Measurements from ENCODE around the gene WIPF1.

The WIPF1 gene

GRCh38 chr2:174516501-174517378 lies 80.9 kb downstream of the WIPF1 start:
- DNase-seq: no peak
- no peak overlapping the region for H2BK15ac ChIP-seq (ENCODE audit: low read depth, poor library complexity, severe bottlenecking)
- H4K8ac ChIP-seq (ENCODE audit: low read length): no peak overlapping the region
- H3K4me1 ChIP-seq (ENCODE audit: control insufficient read depth, insufficient read depth, low read depth, low read length): no peaks in the 10 kb centered on the region
- no peaks in the 10 kb centered on the region for H3K79me1 ChIP-seq (replicated peaks; ENCODE audit: low read length, poor library complexity, severe bottlenecking)
- H3K4me2 ChIP-seq (ENCODE audit: low read length, poor library complexity, severe bottlenecking): no peak overlapping the region
- H2BK5ac ChIP-seq (ENCODE audit: low read depth, low read length, poor library complexity, severe bottlenecking): no peak overlapping the region
- H3K27me3 ChIP-seq (ENCODE audit: control insufficient read depth in 1 of 2, insufficient read depth in 1 of 2, low read length in 2 of 2): peaks cover 7 to 21% of the 10 kb centered on the region in 2 experiments
- no peak overlapping the region for H2AK5ac ChIP-seq (ENCODE audit: low read length, severe bottlenecking)
- H3K9ac ChIP-seq (ENCODE audit: low read length): no peak overlapping the region
- 85% methylated on average over 5 of the region's 5 CpGs for WGBS
- H3K27ac ChIP-seq (ENCODE audit: low read length, poor library complexity, severe bottlenecking): no peak overlapping the region
- no peak overlapping the region for H2BK12ac ChIP-seq (ENCODE audit: low read length in 2 of 2)
- no peak overlapping the region for H3K4me3 ChIP-seq (ENCODE audit: insufficient read depth in 1 of 2, low read depth in 1 of 2, low read length in 2 of 2)
- H3K18ac ChIP-seq (ENCODE audit: low read depth in 1 of 2, low read length in 2 of 2): no peak overlapping the region
- H3K36me3 ChIP-seq (ENCODE audit: control insufficient read depth in 1 of 2, insufficient read depth in 2 of 2, low read depth in 1 of 2, low read length in 2 of 2): no peaks in the 10 kb centered on the region
- no peak overlapping the region for H2AFZ ChIP-seq (ENCODE audit: low read depth, low read length)
- H3K14ac ChIP-seq (ENCODE audit: low read length in 2 of 2): no peak overlapping the region
- H3K9me3 ChIP-seq (ENCODE audit: control insufficient read depth, low read length): peaks cover 7% of the 10 kb centered on the region
- H4K91ac ChIP-seq (ENCODE audit: low read length): no peak overlapping the region
- H3K23ac ChIP-seq (ENCODE audit: low read length in 2 of 2): no peak overlapping the region
- no peak overlapping the region for H2BK120ac ChIP-seq (ENCODE audit: low read depth, low read length)
- no peak overlapping the region for H3K4ac ChIP-seq (ENCODE audit: low read depth in 1 of 2, low read length in 2 of 2)

- Histone ChIP-seq H2AK5ac (ENCODE audit: low read length, severe bottlenecking) (no peak overlapping the region), H2BK15ac (ENCODE audit: low read depth, poor library complexity, severe bottlenecking) (no peak overlapping the region), H3K23ac (ENCODE audit: low read length in 2 of 2) (no peak overlapping the region), H3K14ac (ENCODE audit: low read length in 2 of 2) (no peak overlapping the region), H3K18ac (ENCODE audit: low read depth in 1 of 2, low read length in 2 of 2) (no peak overlapping the region), H2BK120ac (ENCODE audit: low read depth, low read length) (no peak overlapping the region), H3K27me3 (ENCODE audit: control insufficient read depth in 1 of 2, insufficient read depth in 1 of 2, low read length in 2 of 2) (no peaks in the 10 kb centered on the region), H2AFZ (ENCODE audit: low read depth, low read length) (no peak overlapping the region), H3K36me3 (ENCODE audit: control insufficient read depth in 1 of 2, insufficient read depth in 2 of 2, low read depth in 1 of 2, low read length in 2 of 2) (no peaks in the 10 kb centered on the region), H2BK12ac (ENCODE audit: low read length in 2 of 2) (no peak overlapping the region), H4K91ac (ENCODE audit: low read length) (no peak overlapping the region), H3K9me3 (ENCODE audit: control insufficient read depth, low read length) (peaks cover 28% of the 10 kb centered on the region), H3K9ac (ENCODE audit: low read length) (no peak overlapping the region), H3K4ac (ENCODE audit: low read depth in 1 of 2, low read length in 2 of 2) (no peak overlapping the region), H3K4me1 (ENCODE audit: control insufficient read depth, insufficient read depth, low read depth, low read length) (no peaks in the 10 kb centered on the region), H3K79me1 (replicated peaks; ENCODE audit: low read length, poor library complexity, severe bottlenecking) (no peaks in the 10 kb centered on the region), H3K4me3 (ENCODE audit: insufficient read depth in 1 of 2, low read depth in 1 of 2, low read length in 2 of 2) (no peak overlapping the region), H3K27ac (ENCODE audit: low read length, poor library complexity, severe bottlenecking) (no peak overlapping the region), H4K8ac (ENCODE audit: low read length) (no peak overlapping the region), H3K4me2 (ENCODE audit: low read length, poor library complexity, severe bottlenecking) (no peak overlapping the region), H2BK5ac (ENCODE audit: low read depth, low read length, poor library complexity, severe bottlenecking) (no peak overlapping the region)
- WGBS: 100% methylated on average over 2 of the region's 3 CpGs
- DNase-seq: no peak
These were observed 85.3 kb downstream of the WIPF1 start for GRCh38 chr2:174512345-174512744.

GRCh38 chr2:174511580-174512260 lies 85.9 kb downstream of the WIPF1 start:
- no peak overlapping the region for H2BK15ac ChIP-seq (ENCODE audit: low read depth, poor library complexity, severe bottlenecking)
- DNase-seq: no peak
- no peak overlapping the region for H2AK5ac ChIP-seq (ENCODE audit: low read length, severe bottlenecking)
- H2AFZ ChIP-seq (ENCODE audit: low read depth, low read length): no peak overlapping the region
- no peaks in the 10 kb centered on the region for H3K36me3 ChIP-seq (ENCODE audit: control insufficient read depth in 1 of 2, insufficient read depth in 2 of 2, low read depth in 1 of 2, low read length in 2 of 2)
- no peak overlapping the region for H2BK5ac ChIP-seq (ENCODE audit: low read depth, low read length, poor library complexity, severe bottlenecking)
- H3K27ac ChIP-seq (ENCODE audit: low read length, poor library complexity, severe bottlenecking): no peak overlapping the region
- H2BK120ac ChIP-seq (ENCODE audit: low read depth, low read length): no peak overlapping the region
- no peak overlapping the region for H4K8ac ChIP-seq (ENCODE audit: low read length)
- no peak overlapping the region for H3K14ac ChIP-seq (ENCODE audit: low read length in 2 of 2)
- WGBS: 70% methylated on average over 2 of the region's 5 CpGs
- H3K27me3 ChIP-seq (ENCODE audit: control insufficient read depth in 1 of 2, insufficient read depth in 1 of 2, low read length in 2 of 2): no peaks in the 10 kb centered on the region
- no peak overlapping the region for H3K18ac ChIP-seq (ENCODE audit: low read depth in 1 of 2, low read length in 2 of 2)
- H3K4me1 ChIP-seq (ENCODE audit: control insufficient read depth, insufficient read depth, low read depth, low read length): no peaks in the 10 kb centered on the region
- peaks cover 29% of the 10 kb centered on the region for H3K9me3 ChIP-seq (ENCODE audit: control insufficient read depth, low read length)
- H3K23ac ChIP-seq (ENCODE audit: low read length in 2 of 2): no peak overlapping the region
- no peak overlapping the region for H4K91ac ChIP-seq (ENCODE audit: low read length)
- H2BK12ac ChIP-seq (ENCODE audit: low read length in 2 of 2): no peak overlapping the region
- H3K79me1 ChIP-seq (replicated peaks; ENCODE audit: low read length, poor library complexity, severe bottlenecking): no peaks in the 10 kb centered on the region
- H3K4me2 ChIP-seq (ENCODE audit: low read length, poor library complexity, severe bottlenecking): no peak overlapping the region
- H3K4me3 ChIP-seq (ENCODE audit: insufficient read depth in 1 of 2, low read depth in 1 of 2, low read length in 2 of 2): no peak overlapping the region
- no peak overlapping the region for H3K9ac ChIP-seq (ENCODE audit: low read length)
- H3K4ac ChIP-seq (ENCODE audit: low read depth in 1 of 2, low read length in 2 of 2): no peak overlapping the region

DNA sequence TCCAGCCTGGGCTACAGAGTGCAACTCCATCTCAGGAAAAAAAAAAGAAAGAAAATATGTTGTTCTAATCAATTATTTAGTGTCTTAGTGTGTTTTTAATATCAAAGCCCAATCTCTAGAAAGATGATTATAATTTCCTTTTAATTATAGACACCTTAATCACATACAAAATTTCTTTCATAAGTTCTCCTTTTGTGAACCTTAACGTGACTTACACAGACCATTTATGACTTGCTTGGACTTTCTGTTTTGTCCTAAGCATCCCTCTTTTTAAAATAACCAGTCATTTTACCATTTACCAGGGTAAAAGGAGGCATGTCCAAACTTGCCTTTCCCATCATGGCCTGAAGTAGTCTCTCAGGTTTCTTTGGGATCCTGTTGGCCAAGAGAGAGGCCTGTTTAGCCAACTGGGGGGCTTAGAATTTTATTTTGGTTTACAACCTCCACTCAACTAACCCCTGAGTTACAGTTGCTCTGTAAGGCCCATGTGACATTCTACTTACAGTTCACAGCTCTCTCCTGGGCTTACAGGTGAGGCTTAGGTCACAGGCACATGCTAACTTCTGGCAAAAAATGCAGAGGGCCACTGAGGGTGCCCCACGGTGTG lies 86.9 kb downstream of the WIPF1 start:
- no peak overlapping the region for H2BK15ac ChIP-seq (ENCODE audit: low read depth, poor library complexity, severe bottlenecking)
- no peak overlapping the region for H3K23ac ChIP-seq (ENCODE audit: low read length in 2 of 2)
- no peak overlapping the region for H3K4me2 ChIP-seq (ENCODE audit: low read length, poor library complexity, severe bottlenecking)
- no peak overlapping the region for H3K4ac ChIP-seq (ENCODE audit: low read depth in 1 of 2, low read length in 2 of 2)
- no peak overlapping the region for H2BK12ac ChIP-seq (ENCODE audit: low read length in 2 of 2)
- peaks cover 29% of the 10 kb centered on the region for H3K9me3 ChIP-seq (ENCODE audit: control insufficient read depth, low read length)
- H3K27me3 ChIP-seq (ENCODE audit: control insufficient read depth in 1 of 2, insufficient read depth in 1 of 2, low read length in 2 of 2): no peaks in the 10 kb centered on the region
- H2BK5ac ChIP-seq (ENCODE audit: low read depth, low read length, poor library complexity, severe bottlenecking): no peak overlapping the region
- peak; percentile 17 for DNase-seq
- no peak overlapping the region for H2AFZ ChIP-seq (ENCODE audit: low read depth, low read length)
- no peak overlapping the region for H3K18ac ChIP-seq (ENCODE audit: low read depth in 1 of 2, low read length in 2 of 2)
- no peak overlapping the region for H3K27ac ChIP-seq (ENCODE audit: low read length, poor library complexity, severe bottlenecking)
- H3K4me3 ChIP-seq (ENCODE audit: insufficient read depth in 1 of 2, low read depth in 1 of 2, low read length in 2 of 2): no peak overlapping the region
- H3K79me1 ChIP-seq (replicated peaks; ENCODE audit: low read length, poor library complexity, severe bottlenecking): no peaks in the 10 kb centered on the region
- H4K8ac ChIP-seq (ENCODE audit: low read length): no peak overlapping the region
- WGBS: 20% methylated on average over 2 of the region's 2 CpGs
- H3K36me3 ChIP-seq (ENCODE audit: control insufficient read depth in 1 of 2, insufficient read depth in 2 of 2, low read depth in 1 of 2, low read length in 2 of 2): no peaks in the 10 kb centered on the region
- no peak overlapping the region for H4K91ac ChIP-seq (ENCODE audit: low read length)
- no peak overlapping the region for H2AK5ac ChIP-seq (ENCODE audit: low read length, severe bottlenecking)
- no peak overlapping the region for H3K9ac ChIP-seq (ENCODE audit: low read length)
- H3K4me1 ChIP-seq (ENCODE audit: control insufficient read depth, insufficient read depth, low read depth, low read length): no peaks in the 10 kb centered on the region
- no peak overlapping the region for H2BK120ac ChIP-seq (ENCODE audit: low read depth, low read length)
- no peak overlapping the region for H3K14ac ChIP-seq (ENCODE audit: low read length in 2 of 2)
